HCT116 (cell line): ENCODE results near the gene CD19.

Experiments
- CEBPB ChIP-seq: IDR thresholded peaks from 2 replicates; pipeline ENCODE4 v1.6.1; 2012; ENCODE audit warnings: low read depth
- CTCF ChIP-seq, 3 experiments: fragments of 200-600 bp in 1 of 3; sonication (generic) in 1 of 3; IDR thresholded peaks in 2 of 3; conservative IDR thresholded peaks in 1 of 3; 2 replicates each; pipeline ENCODE4 v1.5.1; 2012 to 2017; ENCODE audit warnings: low read depth in 2 of 3, low read length in 2 of 3, antibody characterized with exemption in 1 of 3, borderline replicate concordance in 1 of 3, control low read depth in 1 of 3, mild to moderate bottlenecking in 1 of 3, mixed read lengths in 1 of 3, mixed run types in 1 of 3, moderate library complexity in 1 of 3; ENCODE audit not compliant: insufficient read depth in 1 of 3
- EGR1 ChIP-seq: IDR thresholded peaks from 2 replicates; pipeline ENCODE4 v1.6.1; 2012; ENCODE audit warnings: low read depth
- ELF1 ChIP-seq: IDR thresholded peaks from 2 replicates; pipeline ENCODE4 v1.6.1; 2012; ENCODE audit warnings: low read depth, borderline replicate concordance
- JUND ChIP-seq: IDR thresholded peaks from 2 replicates; pipeline ENCODE4 v1.6.1; 2012
- POLR2A ChIP-seq: IDR thresholded peaks from 2 replicates; pipeline ENCODE4 v1.7.0; 2011; ENCODE audit warnings: borderline replicate concordance; ENCODE audit not compliant: insufficient read depth, insufficient read length; ENCODE audit errors: extremely low read depth
- RAD21 ChIP-seq: IDR thresholded peaks from 2 replicates; pipeline ENCODE4 v1.6.1; 2012; ENCODE audit warnings: low read depth, mild to moderate bottlenecking
- SIN3A ChIP-seq: IDR thresholded peaks from 2 replicates; pipeline ENCODE4 v1.6.1; 2012; ENCODE audit warnings: low read depth
- SRF ChIP-seq: IDR thresholded peaks from 2 replicates; pipeline ENCODE4 v1.6.1; 2012; ENCODE audit warnings: low read depth
- YY1 ChIP-seq: IDR thresholded peaks from 2 replicates; pipeline ENCODE4 v1.6.1; 2011; ENCODE audit warnings: low read length, low read depth, moderate library complexity, mild to moderate bottlenecking; ENCODE audit not compliant: insufficient replicate concordance; ENCODE audit errors: extremely low read depth
- ZNF274 ChIP-seq: fragments of 200-500 bp; sonication (Bioruptor generic); IDR thresholded peaks from 2 replicates; pipeline ENCODE4 v1.6.1; 2014; ENCODE audit warnings: mild to moderate bottlenecking, low read depth, low read length, inconsistent platforms
- TF ChIP-seq, protein P1 (sequence below): IDR thresholded peaks from 2 replicates; pipeline ENCODE4 v1.6.1; 2012; ENCODE audit warnings: low read depth

DNA sequence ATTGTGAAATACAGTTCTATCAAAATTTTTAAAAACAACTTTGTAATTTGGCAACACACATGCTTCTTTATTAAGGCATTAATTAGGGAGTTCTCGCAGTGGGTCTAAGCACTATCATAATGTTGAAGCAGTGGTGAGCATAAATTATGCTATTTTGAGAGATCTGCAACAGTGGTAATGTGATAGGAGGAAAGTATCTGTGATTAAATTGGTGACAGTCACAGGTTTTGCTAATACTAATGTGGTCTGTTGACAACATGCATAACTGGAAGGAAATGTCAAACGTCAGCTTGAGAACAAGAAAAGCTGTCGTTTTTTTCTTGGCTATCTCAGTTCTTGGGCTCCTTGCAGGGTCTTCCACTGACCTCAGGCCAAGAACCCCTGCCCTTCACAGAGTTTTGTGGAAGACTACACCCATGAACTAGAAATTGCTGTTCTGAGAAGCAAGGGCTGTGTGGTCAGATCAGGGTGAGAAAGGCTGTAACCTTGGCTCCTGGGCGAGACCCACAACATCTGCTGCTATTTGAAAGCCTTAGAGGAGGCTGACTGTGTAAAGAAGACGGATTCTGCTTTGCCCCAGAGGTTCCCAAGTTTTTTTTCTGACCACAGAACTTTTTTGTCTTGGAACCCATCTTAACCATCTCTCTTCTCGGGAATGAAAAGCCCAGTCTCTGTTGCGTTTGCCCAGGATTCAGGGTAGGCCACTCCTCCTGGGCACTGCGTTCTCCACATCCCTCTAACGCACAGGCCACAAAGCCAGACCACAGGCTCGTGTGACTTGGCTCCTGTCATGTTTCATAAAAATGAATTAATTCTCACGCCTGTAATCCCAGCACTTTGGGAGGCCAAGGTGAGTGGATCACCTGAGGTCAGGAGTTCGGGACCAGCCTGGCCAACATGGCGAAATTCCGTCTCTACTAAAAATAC is 39.5 kb upstream of the CD19 start:
- no peak for TF ChIP-seq RAD21
- no peak for TF ChIP-seq POLR2A
- no peak for TF ChIP-seq CTCF (IDR thresholded peaks at IDR 0.05 in 2 of 3, conservative IDR thresholded peaks at IDR 0.05 in 1 of 3; ENCODE audit: borderline replicate concordance in 1 of 3, insufficient read depth in 1 of 3, low read depth in 2 of 3, low read length in 2 of 3)
- TF ChIP-seq ZNF274, result no peak
- no peak for TF ChIP-seq ELF1
- no peak for TF ChIP-seq YY1
- no peak for TF ChIP-seq EGR1
- TF ChIP-seq CEBPB, result no peak
- TF ChIP-seq, protein P1, sequence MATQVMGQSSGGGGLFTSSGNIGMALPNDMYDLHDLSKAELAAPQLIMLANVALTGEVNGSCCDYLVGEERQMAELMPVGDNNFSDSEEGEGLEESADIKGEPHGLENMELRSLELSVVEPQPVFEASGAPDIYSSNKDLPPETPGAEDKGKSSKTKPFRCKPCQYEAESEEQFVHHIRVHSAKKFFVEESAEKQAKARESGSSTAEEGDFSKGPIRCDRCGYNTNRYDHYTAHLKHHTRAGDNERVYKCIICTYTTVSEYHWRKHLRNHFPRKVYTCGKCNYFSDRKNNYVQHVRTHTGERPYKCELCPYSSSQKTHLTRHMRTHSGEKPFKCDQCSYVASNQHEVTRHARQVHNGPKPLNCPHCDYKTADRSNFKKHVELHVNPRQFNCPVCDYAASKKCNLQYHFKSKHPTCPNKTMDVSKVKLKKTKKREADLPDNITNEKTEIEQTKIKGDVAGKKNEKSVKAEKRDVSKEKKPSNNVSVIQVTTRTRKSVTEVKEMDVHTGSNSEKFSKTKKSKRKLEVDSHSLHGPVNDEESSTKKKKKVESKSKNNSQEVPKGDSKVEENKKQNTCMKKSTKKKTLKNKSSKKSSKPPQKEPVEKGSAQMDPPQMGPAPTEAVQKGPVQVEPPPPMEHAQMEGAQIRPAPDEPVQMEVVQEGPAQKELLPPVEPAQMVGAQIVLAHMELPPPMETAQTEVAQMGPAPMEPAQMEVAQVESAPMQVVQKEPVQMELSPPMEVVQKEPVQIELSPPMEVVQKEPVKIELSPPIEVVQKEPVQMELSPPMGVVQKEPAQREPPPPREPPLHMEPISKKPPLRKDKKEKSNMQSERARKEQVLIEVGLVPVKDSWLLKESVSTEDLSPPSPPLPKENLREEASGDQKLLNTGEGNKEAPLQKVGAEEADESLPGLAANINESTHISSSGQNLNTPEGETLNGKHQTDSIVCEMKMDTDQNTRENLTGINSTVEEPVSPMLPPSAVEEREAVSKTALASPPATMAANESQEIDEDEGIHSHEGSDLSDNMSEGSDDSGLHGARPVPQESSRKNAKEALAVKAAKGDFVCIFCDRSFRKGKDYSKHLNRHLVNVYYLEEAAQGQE, result no peak
- no peak for TF ChIP-seq JUND
- TF ChIP-seq SRF, result no peak
- TF ChIP-seq SIN3A, result no peak
